ENCODE results near the gene DEF6.

- TF ChIP-seq ZFX (CRISPR knock-in tag; IDR thresholded peaks at IDR 0.05; ENCODE audit: low read depth) (no peak), ZNF121 (CRISPR knock-in tag; IDR thresholded peaks at IDR 0.05) (no peak), ZFP36L1 (CRISPR knock-in tag; IDR thresholded peaks at IDR 0.05) (no peak), FOSL2 (CRISPR knock-in tag; IDR thresholded peaks at IDR 0.05) (peak; percentile 44), SP1 (IDR thresholded peaks at IDR 0.05) (no peak), SP1 (CRISPR knock-in tag; IDR thresholded peaks at IDR 0.05) (no peak), FIP1L1 (IDR thresholded peaks at IDR 0.05; ENCODE audit: borderline replicate concordance, insufficient read depth, low read depth, low read length) (no peak), CBFB (CRISPR knock-in tag; IDR thresholded peaks at IDR 0.05) (no peak), ZFP62 (CRISPR knock-in tag; IDR thresholded peaks at IDR 0.05) (no peak), ZNF235 (CRISPR knock-in tag; IDR thresholded peaks at IDR 0.05; ENCODE audit: borderline replicate concordance) (no peak), POLR2G (IDR thresholded peaks at IDR 0.05; ENCODE audit: low read depth, low read length) (no peak), MAX (IDR thresholded peaks at IDR 0.05) (no peak), ZBTB10 (CRISPR knock-in tag; IDR thresholded peaks at IDR 0.05; ENCODE audit: borderline replicate concordance) (no peak)
Observed at GRCh38 chr6:35294308-35294945, 3.2 kb upstream of the DEF6 start.

Measured in HepG2 (cell line).